ENCODE data around the gene NOD1. TPM values are rescaled to one million over a fixed set of nuclear protein-coding genes. Genes with fewer than 3 reads are reported as not detected.

NOD1 gene
- total RNA-seq, 1 donor, result 7.5 TPM

DNA sequence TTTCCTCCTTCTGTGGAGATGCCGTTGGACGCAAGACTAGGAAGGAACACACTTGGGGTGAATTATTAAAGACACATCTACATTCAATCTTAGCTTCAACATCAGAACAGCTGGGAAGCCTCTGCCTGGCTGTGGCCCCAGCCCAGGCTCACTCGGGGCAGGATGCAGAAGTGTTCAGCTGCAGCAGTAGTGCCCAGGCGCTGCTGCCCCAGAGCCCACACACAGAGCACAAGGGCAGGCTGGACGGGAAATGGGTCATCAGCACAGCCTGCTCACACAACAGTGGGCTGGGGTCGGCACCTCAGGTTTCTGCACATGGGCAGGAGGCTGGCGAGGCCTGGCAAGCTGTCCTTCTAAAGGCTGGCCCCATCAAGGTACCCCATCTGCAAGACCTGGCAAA is 42.5 kb downstream of the NOD1 start:
- no peak for DNase-seq (ENCODE audit: low read depth)
- TF ChIP-seq, protein P1, sequence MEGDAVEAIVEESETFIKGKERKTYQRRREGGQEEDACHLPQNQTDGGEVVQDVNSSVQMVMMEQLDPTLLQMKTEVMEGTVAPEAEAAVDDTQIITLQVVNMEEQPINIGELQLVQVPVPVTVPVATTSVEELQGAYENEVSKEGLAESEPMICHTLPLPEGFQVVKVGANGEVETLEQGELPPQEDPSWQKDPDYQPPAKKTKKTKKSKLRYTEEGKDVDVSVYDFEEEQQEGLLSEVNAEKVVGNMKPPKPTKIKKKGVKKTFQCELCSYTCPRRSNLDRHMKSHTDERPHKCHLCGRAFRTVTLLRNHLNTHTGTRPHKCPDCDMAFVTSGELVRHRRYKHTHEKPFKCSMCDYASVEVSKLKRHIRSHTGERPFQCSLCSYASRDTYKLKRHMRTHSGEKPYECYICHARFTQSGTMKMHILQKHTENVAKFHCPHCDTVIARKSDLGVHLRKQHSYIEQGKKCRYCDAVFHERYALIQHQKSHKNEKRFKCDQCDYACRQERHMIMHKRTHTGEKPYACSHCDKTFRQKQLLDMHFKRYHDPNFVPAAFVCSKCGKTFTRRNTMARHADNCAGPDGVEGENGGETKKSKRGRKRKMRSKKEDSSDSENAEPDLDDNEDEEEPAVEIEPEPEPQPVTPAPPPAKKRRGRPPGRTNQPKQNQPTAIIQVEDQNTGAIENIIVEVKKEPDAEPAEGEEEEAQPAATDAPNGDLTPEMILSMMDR (IDR thresholded peaks at IDR 0.05; ENCODE audit: insufficient read depth, low read length), result no peak
- H3K4me3 ChIP-seq (ENCODE audit: low read depth, low read length), result no peak overlapping the region

DNA sequence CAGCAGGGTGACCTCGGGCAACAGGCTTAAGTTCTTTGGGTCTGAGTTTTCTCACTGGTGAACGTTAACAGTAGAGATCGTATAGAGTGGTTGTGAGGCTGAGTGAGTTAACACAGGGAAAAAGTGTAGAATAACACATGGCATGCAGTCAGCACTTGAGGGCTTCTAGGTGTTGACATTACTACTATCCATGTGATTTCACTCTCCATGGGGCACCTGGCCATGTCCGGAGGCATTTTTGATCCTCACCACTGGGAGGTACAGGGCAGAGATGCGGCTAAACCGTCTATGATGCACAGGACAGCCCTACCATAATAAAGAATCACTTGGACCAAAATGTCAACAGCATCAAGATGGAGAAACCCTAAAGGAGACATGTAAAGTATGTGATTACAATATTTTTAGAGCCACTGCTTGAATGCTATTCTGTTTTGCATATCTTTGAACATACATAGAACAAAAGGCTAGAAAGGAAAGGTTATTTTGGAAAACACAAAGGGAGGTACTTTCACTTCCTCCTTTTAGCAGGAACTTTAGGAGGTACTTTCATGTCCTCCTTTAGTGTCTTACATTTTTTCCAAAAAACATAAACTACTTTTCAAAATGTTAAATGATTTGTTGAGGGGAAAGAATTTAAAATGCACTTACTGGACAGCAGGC is 44.3 kb downstream of the NOD1 start:
- H3K4me3 ChIP-seq (ENCODE audit: low read depth, low read length), result no peak overlapping the region
- no peak for DNase-seq (ENCODE audit: low read depth)
- TF ChIP-seq, protein P1 (IDR thresholded peaks at IDR 0.05; ENCODE audit: insufficient read depth, low read length), result no peak

DNA sequence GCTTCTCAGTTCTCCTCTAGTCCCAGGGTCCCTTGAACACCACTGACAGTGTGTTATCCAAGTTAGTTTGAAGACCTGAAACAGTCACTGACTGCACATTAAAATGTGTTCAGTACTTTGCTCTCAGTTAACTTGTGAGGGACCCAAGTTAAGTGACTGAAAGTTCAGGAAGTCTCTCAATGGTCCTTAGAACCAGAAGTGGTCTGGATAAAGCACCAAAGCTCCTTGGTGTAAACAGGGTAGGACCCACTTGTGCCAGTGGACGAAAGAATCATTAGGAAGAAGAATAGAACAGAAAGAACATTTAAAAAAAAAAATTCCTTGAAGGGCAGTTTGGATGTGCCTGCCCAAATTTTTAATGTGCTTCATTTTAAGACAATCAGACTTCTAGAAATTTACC is 45.1 kb downstream of the NOD1 start:
- no peak overlapping the region for H3K4me3 ChIP-seq (ENCODE audit: low read depth, low read length)
- no peak for DNase-seq (ENCODE audit: low read depth)
- TF ChIP-seq, protein P1 (IDR thresholded peaks at IDR 0.05; ENCODE audit: insufficient read depth, low read length), result no peak

DNA sequence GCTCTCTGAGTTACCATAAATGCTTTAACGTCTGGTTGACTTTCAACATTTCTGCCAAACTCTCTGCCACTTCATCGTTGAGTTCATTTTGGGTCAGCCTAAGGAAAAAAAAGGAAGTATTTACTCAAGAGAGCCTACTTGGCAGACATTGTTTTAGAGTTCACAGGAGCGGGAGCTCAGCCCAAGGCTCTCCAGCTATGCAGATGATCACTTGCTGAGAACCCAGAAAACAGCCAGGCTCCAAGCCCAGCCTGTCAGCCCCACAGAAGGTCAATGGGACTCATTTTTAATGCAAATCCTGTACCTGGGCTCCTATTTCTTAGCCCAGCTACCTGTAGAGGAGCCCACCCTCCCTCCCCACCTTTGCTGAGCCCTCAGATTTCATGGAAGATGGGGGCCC is 45.5 kb downstream of the NOD1 start:
- DNase-seq (ENCODE audit: low read depth), result peak; percentile 92
- TF ChIP-seq, protein P1 (IDR thresholded peaks at IDR 0.05; ENCODE audit: insufficient read depth, low read length), result no peak
- H3K4me3 ChIP-seq (ENCODE audit: low read depth, low read length), result no peak overlapping the region

DNA sequence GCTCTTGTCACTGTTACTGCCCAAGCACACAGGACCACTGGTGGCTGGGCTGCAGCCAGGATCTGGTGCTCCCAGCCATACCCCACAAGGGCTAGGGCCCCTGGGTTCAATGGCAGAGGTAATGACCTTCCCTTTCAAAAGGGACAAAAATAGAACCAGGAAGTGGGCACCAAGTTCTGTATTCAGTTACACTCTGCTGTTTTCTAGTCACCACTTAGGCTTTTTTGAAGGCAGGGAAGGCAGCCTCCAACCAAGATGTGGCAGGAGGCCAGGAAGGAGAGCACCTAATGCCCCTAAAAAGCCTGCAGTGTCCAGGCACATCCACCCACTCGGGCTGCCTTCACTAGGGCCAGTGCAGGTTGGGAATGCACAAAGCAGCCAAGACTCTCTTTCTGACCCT is 47.8 kb downstream of the NOD1 start:
- no peak overlapping the region for H3K4me3 ChIP-seq (ENCODE audit: low read depth, low read length)
- TF ChIP-seq, protein P1 (IDR thresholded peaks at IDR 0.05; ENCODE audit: insufficient read depth, low read length), result no peak
- DNase-seq (ENCODE audit: low read depth), result no peak

DNA sequence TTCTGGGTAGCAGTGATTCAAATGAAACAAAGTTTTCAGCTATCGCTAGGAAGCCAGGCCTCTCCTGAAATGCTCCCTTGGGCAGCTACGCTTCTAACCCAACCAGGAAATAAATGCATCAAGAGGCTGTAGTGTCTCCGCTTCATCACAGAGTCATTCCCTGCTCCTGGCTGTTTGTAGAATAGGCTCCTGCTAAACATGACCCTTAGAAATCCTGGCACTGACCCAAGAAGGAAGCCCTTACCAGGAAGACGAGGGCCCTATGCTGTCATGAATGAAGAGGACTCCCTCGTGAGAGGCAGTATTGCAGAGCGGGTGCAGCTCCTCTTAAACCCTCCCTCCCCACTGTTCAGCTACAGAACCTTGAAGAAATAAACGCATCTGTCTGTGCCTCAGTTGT is 48.3 kb downstream of the NOD1 start:
- DNase-seq (ENCODE audit: low read depth), result no peak
- TF ChIP-seq, protein P1 (IDR thresholded peaks at IDR 0.05; ENCODE audit: insufficient read depth, low read length), result no peak
- no peak overlapping the region for H3K4me3 ChIP-seq (ENCODE audit: low read depth, low read length)

DNA sequence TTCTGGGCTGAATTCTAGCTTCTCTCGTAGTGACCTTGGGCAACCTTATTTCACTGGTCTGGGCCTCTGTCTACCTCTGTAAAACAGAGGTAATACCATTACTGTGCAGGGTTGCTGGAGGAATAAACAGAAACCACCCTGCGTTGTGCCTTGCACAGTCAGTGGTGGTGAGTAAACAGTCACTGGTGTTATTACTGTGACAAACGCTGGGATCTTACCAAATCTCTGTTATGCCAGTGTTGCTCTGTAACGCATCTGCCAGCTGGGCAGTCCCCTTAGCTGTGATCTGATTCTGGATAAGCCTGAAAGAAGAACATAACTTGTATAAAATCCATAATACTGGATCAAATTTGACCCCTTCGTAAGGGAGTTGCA is 49.4 kb downstream of the NOD1 start:
- TF ChIP-seq, protein P1 (IDR thresholded peaks at IDR 0.05; ENCODE audit: insufficient read depth, low read length), result no peak
- DNase-seq (ENCODE audit: low read depth), result no peak
- no peak overlapping the region for H3K4me3 ChIP-seq (ENCODE audit: low read depth, low read length)

All from fibroblast of the aortic adventitia (primary cell).